Effector memory CD4-positive, alpha-beta T cell (primary cell): ENCODE data around the gene PGGHG.

Source experiments
- DNase-seq, 3 donors: peaks; one replicate each; pipeline ENCODE4 v3.0.0-alpha.2; 2020
- H3K27ac ChIP-seq: 2 replicates; pipeline ENCODE4 v1.7.0; 2013; ENCODE audit warnings: mild to moderate bottlenecking, low read length, moderate library complexity; ENCODE audit not compliant: insufficient read depth, poor library complexity, severe bottlenecking
- H3K27me3 ChIP-seq: replicated peaks from 2 replicates; pipeline ENCODE4 v1.7.0; 2013; ENCODE audit warnings: mild to moderate bottlenecking, low read length; ENCODE audit not compliant: insufficient read depth, control insufficient read depth, poor library complexity, severe bottlenecking
- H3K36me3 ChIP-seq: 2 replicates; pipeline ENCODE4 v1.7.0; 2013; ENCODE audit warnings: mild to moderate bottlenecking, low read length, moderate library complexity; ENCODE audit not compliant: control insufficient read depth, insufficient read depth
- H3K4me1 ChIP-seq: 2 replicates; pipeline ENCODE4 v1.7.0; 2013; ENCODE audit warnings: low read length, mild to moderate bottlenecking; ENCODE audit not compliant: control insufficient read depth, insufficient read depth, poor library complexity, severe bottlenecking
- H3K4me3 ChIP-seq: 2 replicates; pipeline ENCODE4 v1.7.0; 2013; ENCODE audit warnings: low read length, low read depth, mild to moderate bottlenecking; ENCODE audit not compliant: insufficient read depth, poor library complexity, severe bottlenecking
- H3K9me3 ChIP-seq: 2 replicates; pipeline ENCODE4 v1.7.0; 2013; ENCODE audit warnings: mild to moderate bottlenecking, low read length, moderate library complexity; ENCODE audit not compliant: control insufficient read depth

Gene PGGHG

DNA sequence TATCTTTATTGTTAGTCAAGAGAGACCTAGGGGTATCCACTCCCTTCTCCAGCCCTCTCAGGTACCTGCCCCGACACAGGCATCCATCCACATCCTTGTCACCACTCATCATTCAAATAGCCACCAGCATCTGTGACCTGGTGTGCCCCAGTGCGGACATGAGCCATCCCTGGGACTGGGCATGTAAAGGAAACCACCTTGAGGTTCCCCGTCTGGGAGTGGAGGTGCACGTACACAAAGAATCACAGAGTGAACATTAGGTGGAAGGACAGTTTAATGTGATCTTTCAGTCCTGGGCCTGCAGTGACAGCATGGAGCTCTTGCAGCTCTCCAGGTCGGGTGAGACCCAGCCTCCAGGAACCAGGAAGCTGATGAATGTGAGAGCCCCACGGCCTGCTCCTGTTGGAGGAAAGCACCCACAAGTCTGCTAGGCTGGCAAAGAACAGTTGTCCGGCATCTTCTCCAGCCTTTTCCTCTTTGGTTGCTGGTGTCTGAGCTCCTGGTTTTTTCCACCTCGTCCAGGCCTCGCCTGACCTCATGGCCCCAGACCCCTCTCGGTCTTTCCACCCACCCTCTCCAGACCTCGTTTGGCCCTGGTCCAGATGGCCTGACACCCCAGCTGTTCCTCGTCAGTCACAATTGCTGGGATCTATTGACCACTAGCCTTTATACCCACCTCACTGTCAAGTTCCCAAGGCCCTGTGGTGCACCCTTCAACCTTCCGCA lies 35.6 kb upstream of the PGGHG start:
- H3K36me3 ChIP-seq = peaks cover 44% of the 10 kb centered on the region
- H3K27me3 ChIP-seq = no peaks in the 10 kb centered on the region
- H3K4me3 ChIP-seq = no peak overlapping the region
- no peak for DNase-seq
- H3K27ac ChIP-seq = no peak overlapping the region
- no peaks in the 10 kb centered on the region for H3K9me3 ChIP-seq
- no peaks in the 10 kb centered on the region for H3K4me1 ChIP-seq

DNA sequence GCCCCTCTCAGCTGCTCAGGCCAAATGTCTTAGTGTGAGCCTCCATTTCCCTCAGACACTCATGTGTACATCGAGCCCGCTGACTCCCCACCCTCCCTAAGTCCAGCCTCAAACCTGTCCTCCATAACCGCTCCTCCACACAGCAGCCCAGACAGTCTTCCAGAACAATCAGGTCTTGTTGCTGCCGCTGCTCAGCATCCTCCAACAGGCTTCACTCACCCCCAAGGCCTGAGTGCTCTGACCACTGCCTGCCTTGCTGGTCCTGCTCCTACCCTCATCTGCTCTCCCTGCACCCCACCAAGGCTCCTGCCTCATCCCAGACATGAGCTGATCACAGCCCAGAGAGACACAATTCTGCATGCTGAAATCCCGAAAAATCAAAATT lies 35.0 kb upstream of the PGGHG start:
- no peak for DNase-seq
- peaks cover 39% of the 10 kb centered on the region for H3K36me3 ChIP-seq

DNA sequence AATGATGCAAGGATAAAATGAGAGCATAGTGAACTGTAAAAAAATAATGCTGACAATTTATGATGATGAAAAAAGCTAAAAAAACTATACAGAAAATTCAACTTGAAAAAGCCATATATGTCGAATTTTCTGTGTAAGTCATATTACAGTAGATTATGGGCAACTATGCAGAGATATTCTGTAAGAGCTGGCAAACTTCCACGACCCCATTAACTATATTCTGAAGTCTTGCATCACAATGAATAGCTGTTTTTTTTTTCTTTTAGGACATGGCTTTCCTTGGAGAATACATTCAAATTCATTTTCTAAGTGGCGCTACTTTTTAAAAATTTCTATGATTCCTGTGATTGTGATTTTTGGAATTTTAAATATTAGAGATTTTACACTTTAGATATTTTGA lies 33.8 kb upstream of the PGGHG start:
- H3K4me3 ChIP-seq = no peak overlapping the region
- H3K36me3 ChIP-seq = peaks cover 29% of the 10 kb centered on the region
- H3K4me1 ChIP-seq = no peaks in the 10 kb centered on the region
- no peak for DNase-seq
- H3K27ac ChIP-seq = no peak overlapping the region
- no peaks in the 10 kb centered on the region for H3K9me3 ChIP-seq
- H3K27me3 ChIP-seq = no peaks in the 10 kb centered on the region

More for the DNA sequence above, 35.0 kb upstream of the PGGHG start:
- H3K4me1 ChIP-seq = no peaks in the 10 kb centered on the region
- H3K27ac ChIP-seq = no peak overlapping the region
- H3K9me3 ChIP-seq = no peaks in the 10 kb centered on the region
- no peak overlapping the region for H3K4me3 ChIP-seq
- H3K27me3 ChIP-seq = no peaks in the 10 kb centered on the region

DNA sequence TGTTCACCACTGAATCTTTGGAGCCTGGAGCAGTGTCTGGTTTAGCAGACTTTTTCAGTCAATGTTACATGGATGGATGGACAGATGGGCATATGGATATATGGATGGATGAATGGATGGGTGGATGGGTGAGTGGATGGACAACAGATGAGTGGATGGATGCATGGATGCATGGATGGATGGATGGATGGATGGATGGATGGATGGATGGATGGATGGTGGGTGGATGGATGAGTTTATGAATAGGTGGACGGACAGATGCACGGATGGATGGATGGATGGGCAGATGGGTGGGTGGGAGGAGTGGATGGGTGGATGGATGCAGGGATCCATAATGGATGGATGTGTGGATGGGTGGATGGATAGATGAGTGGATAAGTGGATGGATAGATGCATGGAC lies 33.1 kb upstream of the PGGHG start:
- H3K27me3 ChIP-seq = no peaks in the 10 kb centered on the region
- H3K36me3 ChIP-seq = peaks cover 24% of the 10 kb centered on the region
- H3K4me3 ChIP-seq = no peak overlapping the region
- no peak for DNase-seq
- H3K4me1 ChIP-seq = no peaks in the 10 kb centered on the region
- no peak overlapping the region for H3K27ac ChIP-seq
- H3K9me3 ChIP-seq = no peaks in the 10 kb centered on the region

DNA sequence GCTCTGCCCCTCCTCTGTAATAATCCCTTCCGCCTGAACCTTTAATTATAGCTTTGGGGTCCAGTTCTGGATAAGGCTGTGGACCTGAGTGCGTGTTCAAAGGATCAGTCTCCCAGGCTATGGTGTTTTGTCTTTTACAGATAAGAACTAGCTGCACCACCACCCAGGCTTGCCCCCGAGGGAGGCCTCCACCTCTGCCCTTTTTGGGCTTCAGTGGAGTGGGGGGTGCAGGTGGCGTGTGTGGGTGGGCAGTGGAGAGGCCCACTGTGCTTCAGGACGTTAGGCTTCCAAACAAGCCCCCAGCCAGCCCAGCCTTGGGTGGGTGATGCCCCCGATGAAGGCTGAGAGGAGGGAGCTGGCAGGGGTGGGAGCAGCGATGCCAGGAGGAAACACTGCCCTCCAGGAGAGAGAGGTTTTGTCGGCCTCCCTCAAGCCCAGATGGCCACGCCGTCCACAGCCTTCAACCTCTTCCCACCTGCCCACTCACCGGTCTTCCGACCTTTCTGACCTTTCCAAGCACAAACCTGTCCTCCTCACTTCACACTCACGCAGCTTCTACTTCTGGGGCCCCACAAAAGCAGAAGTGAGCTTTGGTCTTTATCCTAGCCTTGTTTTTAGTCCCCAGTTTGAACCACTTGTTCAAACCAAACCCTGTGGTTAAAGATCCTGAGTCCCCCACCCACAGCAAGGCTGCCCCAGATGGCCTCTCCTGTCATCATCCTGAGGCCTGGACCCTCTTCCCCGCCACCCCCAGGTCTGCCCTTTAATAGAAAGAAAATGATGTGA lies 31.8 kb upstream of the PGGHG start:
- H3K4me1 ChIP-seq = no peaks in the 10 kb centered on the region
- no peak overlapping the region for H3K27ac ChIP-seq
- H3K9me3 ChIP-seq = no peaks in the 10 kb centered on the region
- peaks cover 12% of the 10 kb centered on the region for H3K36me3 ChIP-seq
- H3K4me3 ChIP-seq = no peak overlapping the region
- H3K27me3 ChIP-seq = no peaks in the 10 kb centered on the region
- no peak for DNase-seq

DNA sequence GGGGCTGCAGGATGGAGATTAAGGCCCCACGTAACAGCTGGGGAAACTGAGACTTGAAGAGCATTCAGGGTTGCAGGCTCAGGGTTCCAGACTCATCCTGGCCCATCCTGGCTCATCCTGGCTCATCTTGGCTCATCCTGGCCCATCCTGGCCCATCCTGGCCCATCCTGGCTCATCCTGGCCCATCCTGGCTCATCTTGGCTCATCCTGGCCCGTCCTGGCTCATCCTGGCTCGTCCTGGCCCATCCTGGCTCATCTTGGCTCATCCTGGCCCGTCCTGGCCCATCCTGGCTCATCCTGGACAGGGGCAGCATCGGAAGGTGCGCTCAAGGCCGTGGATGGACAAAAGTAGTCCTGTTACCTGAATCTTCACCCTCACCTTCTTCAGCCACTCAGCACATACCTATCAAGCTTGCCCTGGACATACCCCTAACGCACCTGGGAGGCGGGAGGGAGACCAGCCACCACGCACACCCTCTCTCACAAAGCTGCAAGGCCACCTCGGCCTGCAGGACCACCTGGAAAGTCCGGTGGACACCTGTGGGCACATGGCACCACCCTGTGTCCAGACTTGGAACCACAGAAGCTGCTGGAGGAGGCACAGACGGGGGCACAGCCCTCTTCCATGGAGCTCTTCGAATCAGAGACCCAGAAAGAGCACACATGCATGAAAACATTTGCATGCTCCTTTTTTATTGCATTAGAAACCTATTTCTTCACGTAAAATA lies 31.0 kb upstream of the PGGHG start:
- no peak overlapping the region for H3K27ac ChIP-seq
- peaks cover 4% of the 10 kb centered on the region for H3K36me3 ChIP-seq
- H3K4me3 ChIP-seq = no peak overlapping the region
- no peaks in the 10 kb centered on the region for H3K27me3 ChIP-seq
- DNase-seq = no peak
- H3K9me3 ChIP-seq = no peaks in the 10 kb centered on the region
- H3K4me1 ChIP-seq = no peaks in the 10 kb centered on the region

DNA sequence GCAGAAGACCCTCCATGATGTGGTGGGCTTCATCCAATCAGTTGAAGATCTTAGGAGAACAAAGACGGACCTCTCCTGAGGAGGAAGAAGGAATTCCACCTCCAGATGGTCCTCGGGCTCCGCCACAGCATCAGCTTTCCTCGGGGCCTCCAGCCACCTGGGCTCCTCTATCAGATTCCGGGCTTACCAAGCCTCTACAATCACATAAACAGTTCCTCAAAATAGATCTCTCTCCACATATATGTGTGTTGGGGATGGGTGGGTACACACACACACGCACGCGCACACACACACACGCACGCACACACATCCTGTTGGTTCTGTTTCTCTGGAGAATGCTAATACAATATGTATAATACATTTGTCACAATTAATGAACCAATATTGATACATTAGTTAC lies 29.5 kb upstream of the PGGHG start:
- no peaks in the 10 kb centered on the region for H3K36me3 ChIP-seq
- no peaks in the 10 kb centered on the region for H3K9me3 ChIP-seq
- H3K4me1 ChIP-seq = no peaks in the 10 kb centered on the region
- H3K4me3 ChIP-seq = no peak overlapping the region
- DNase-seq = no peak
- no peaks in the 10 kb centered on the region for H3K27me3 ChIP-seq
- no peak overlapping the region for H3K27ac ChIP-seq

DNA sequence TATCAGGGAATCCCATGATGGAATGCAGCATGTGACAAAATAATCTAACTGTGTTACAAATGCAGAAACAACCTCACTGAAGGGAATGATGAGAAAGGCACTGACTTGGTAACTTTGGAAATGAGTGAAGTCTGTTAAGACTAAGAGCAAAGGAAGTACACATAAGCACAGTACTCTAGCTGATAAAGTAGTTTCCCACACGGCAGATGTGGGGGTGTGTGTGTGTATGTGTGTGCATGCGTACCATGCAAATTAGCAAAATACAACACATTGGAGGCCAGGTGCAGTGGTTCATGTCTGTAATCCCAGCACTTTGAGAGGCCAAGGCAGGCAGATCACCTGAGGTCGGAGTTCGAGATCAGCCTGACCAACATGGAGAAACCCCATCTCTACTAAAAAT lies 27.3 kb upstream of the PGGHG start:
- no peaks in the 10 kb centered on the region for H3K9me3 ChIP-seq
- H3K36me3 ChIP-seq = no peaks in the 10 kb centered on the region
- no peak for DNase-seq
- H3K27me3 ChIP-seq = no peaks in the 10 kb centered on the region
- H3K4me3 ChIP-seq = no peak overlapping the region
- no peaks in the 10 kb centered on the region for H3K4me1 ChIP-seq
- H3K27ac ChIP-seq = no peak overlapping the region

DNA sequence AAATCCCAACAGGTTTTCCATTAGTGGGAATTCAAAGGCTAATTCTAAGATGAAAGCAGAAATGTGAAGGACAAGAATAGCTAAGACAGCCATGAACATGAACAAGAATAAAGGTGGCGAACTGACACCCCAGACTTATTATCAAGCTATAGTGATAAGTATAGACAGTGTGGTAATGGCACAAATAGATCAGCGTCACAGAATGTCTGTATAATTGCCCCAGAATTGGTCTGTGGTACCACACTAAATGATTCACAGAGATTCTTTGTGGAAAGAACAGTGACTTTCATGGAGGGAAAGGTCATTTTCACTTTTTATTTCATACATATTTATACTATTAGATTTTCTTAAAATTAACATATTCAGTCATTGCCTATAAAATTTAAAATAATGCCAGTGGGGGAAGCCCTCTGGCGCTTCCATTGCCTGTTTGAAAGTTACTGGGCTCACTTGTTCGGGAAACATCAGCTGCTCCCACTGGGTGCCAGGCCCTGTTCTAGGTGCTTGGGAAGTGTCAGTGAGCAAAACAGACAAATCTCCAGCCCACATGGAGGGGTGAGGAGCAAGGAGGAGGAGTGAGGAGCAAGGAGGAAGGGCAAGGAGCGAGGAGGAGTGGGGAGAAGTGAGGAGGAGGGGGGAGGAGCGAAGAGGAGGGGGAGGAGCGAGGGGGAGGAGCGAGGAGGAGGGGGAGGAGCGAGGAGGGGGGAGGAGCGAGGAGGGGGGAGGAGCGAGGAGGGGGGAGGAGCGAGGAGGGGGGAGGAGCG lies 22.1 kb upstream of the PGGHG start:
- H3K27ac ChIP-seq = peak overlapping the region; percentile 72
- no peaks in the 10 kb centered on the region for H3K36me3 ChIP-seq
- H3K27me3 ChIP-seq = no peaks in the 10 kb centered on the region
- peaks cover 22% of the 10 kb centered on the region for H3K4me1 ChIP-seq
- H3K9me3 ChIP-seq = no peaks in the 10 kb centered on the region
- DNase-seq = peak in 1 of 3 donors; percentile 41
- no peak overlapping the region for H3K4me3 ChIP-seq
